PC-3 (cell line): ENCODE measurements around the gene FAM149A.

Source experiments
- CTCF ChIP-seq: fragments of 300-600 bp; sonication (generic); conservative IDR thresholded peaks from 2 replicates; pipeline ENCODE4 v1.5.1; 2017; ENCODE audit warnings: antibody characterized with exemption, low read depth, mild to moderate bottlenecking, low read length
- EZH2 ChIP-seq: fragments of 300-600 bp; sonication (generic); IDR thresholded peaks from one replicate; pipeline ENCODE4 v1.6.1; 2017; ENCODE audit warnings: antibody characterized with exemption, mild to moderate bottlenecking, low read length; ENCODE audit not compliant: unreplicated experiment
- EZH2phosphoT487 ChIP-seq: fragments of 300-600 bp; sonication (generic); IDR thresholded peaks from 2 replicates; pipeline ENCODE4 v1.6.1; 2018; ENCODE audit warnings: mild to moderate bottlenecking, antibody characterized with exemption, low read length, borderline replicate concordance

GRCh38 chr4:186068581-186069348 lies 35.7 kb upstream of the FAM149A start, which contains the start of gene TLR3:
- TF ChIP-seq CTCF (no peak), EZH2phosphoT487 (no peak), EZH2 (no peak)
